ENCODE measurements around the gene S1PR2. TPM values are rescaled to one million over a fixed set of nuclear protein-coding genes. Genes with fewer than 3 reads are reported as not detected.

Gene S1PR2
- total and polyA plus RNA-seq, 4 donors: 1.2 to 4.8 (median 3.3) TPM

Small RNA genes lying within 50 kb of the gene (small RNA-seq; reads per million reads assigned to genes)
- not detected for gene MIR4322

Other genes with a start within 250 kb of the S1PR2 start
- 1 to 10 TPM in 1 of 2 donors, under 1 TPM in 1; 0.14 to 1.3 TPM for gene COL5A3, start 220.8 kb downstream of the S1PR2 start, total RNA-seq
- gene COL5A3, start 220.8 kb downstream of the S1PR2 start, polyA plus RNA-seq: 1 to 10 TPM in 1 of 2 donors, under 1 TPM in 1; 0.26 to 4.9 TPM
- not detected for gene RDH8, start 217.8 kb downstream of the S1PR2 start, total RNA-seq
- not detected for gene RDH8, start 217.8 kb downstream of the S1PR2 start, polyA plus RNA-seq
- 10 to 100 TPM; 13.1 to 87.5 TPM for gene SHFL, start 145.0 kb downstream of the S1PR2 start, total RNA-seq
- 100 to 1,000 TPM in 1 of 2 donors, 10 to 100 TPM in 1; 82.0 to 104 TPM for gene SHFL, start 145.0 kb downstream of the S1PR2 start, polyA plus RNA-seq
- gene ANGPTL6, start 128.7 kb downstream of the S1PR2 start, total RNA-seq: 10 to 100 TPM in 1 of 2 donors, 1 to 10 TPM in 1; 7.8 to 10.5 TPM
- 10 to 100 TPM in 1 of 2 donors, 1 to 10 TPM in 1; 5.5 to 13.5 TPM for gene ANGPTL6, start 128.7 kb downstream of the S1PR2 start, polyA plus RNA-seq
- gene PPAN, start 125.0 kb downstream of the S1PR2 start, total RNA-seq: 10 to 100 TPM; 10.4 to 18.1 TPM
- gene PPAN, start 125.0 kb downstream of the S1PR2 start, polyA plus RNA-seq: 10 to 100 TPM; 10.1 to 20.7 TPM
- 1 to 10 TPM; 3.2 to 4.1 TPM for gene P2RY11, start 119.6 kb downstream of the S1PR2 start, total RNA-seq
- 1 to 10 TPM in 1 of 2 donors, under 1 TPM in 1; 0.68 to 5.3 TPM for gene P2RY11, start 119.6 kb downstream of the S1PR2 start, polyA plus RNA-seq
- 10 to 100 TPM; 86.2 to 96.3 TPM for gene EIF3G, start 111.4 kb downstream of the S1PR2 start, total RNA-seq
- 10 to 100 TPM; 71.0 to 84.4 TPM for gene EIF3G, start 111.4 kb downstream of the S1PR2 start, polyA plus RNA-seq
- gene DNMT1, start 36.4 kb downstream of the S1PR2 start, total RNA-seq: 10 to 100 TPM; 19.7 to 47.1 TPM
- gene DNMT1, start 36.4 kb downstream of the S1PR2 start, polyA plus RNA-seq: 10 to 100 TPM in 1 of 2 donors, 1 to 10 TPM in 1; 8.7 to 20.3 TPM
- 10 to 100 TPM; 21.5 to 23.4 TPM for gene MRPL4, start 20.9 kb upstream of the S1PR2 start, total RNA-seq
- 10 to 100 TPM; 44.0 to 74.8 TPM for gene MRPL4, start 20.9 kb upstream of the S1PR2 start, polyA plus RNA-seq
- 10 to 100 TPM; 20.5 to 26.3 TPM for gene ICAM1, start 39.8 kb upstream of the S1PR2 start, total RNA-seq
- 10 to 100 TPM in 1 of 2 donors, 1 to 10 TPM in 1; 7.8 to 19.1 TPM for gene ICAM1, start 39.8 kb upstream of the S1PR2 start, polyA plus RNA-seq
- 10 to 100 TPM in 1 of 2 donors, under 1 TPM in 1; 0.33 to 74.1 TPM for gene ICAM4, start 55.6 kb upstream of the S1PR2 start, total RNA-seq
- gene ICAM4, start 55.6 kb upstream of the S1PR2 start, polyA plus RNA-seq: under 1 TPM in 1 of 2 donors, not detected in 1; 0.05 TPM
- gene ICAM5, start 58.6 kb upstream of the S1PR2 start, total RNA-seq: 1 to 10 TPM; 1.0 to 2.5 TPM
- gene ICAM5, start 58.6 kb upstream of the S1PR2 start, polyA plus RNA-seq: under 1 TPM in 1 of 2 donors, not detected in 1; 0.02 TPM
- under 1 TPM; 0.61 to 0.75 TPM for gene ZGLP1, start 78.5 kb upstream of the S1PR2 start, total RNA-seq
- 1 to 10 TPM in 1 of 2 donors, under 1 TPM in 1; 0.89 to 1.2 TPM for gene ZGLP1, start 78.5 kb upstream of the S1PR2 start, polyA plus RNA-seq
- gene FDX2, start 84.7 kb upstream of the S1PR2 start, total RNA-seq: 1 to 10 TPM; 5.8 to 5.9 TPM
- 10 to 100 TPM; 14.1 to 18.7 TPM for gene FDX2, start 84.7 kb upstream of the S1PR2 start, polyA plus RNA-seq
- gene RAVER1, start 102.2 kb upstream of the S1PR2 start, total RNA-seq: 10 to 100 TPM in 1 of 2 donors, 1 to 10 TPM in 1; 6.4 to 13.6 TPM
- gene RAVER1, start 102.2 kb upstream of the S1PR2 start, polyA plus RNA-seq: 1 to 10 TPM; 2.1 to 5.9 TPM
- 10 to 100 TPM; 15.9 to 18.1 TPM for gene ICAM3, start 108.3 kb upstream of the S1PR2 start, total RNA-seq
- gene ICAM3, start 108.3 kb upstream of the S1PR2 start, polyA plus RNA-seq: 10 to 100 TPM; 24.0 to 62.8 TPM
- 10 to 100 TPM; 59.2 to 60.0 TPM for gene TYK2, start 149.2 kb upstream of the S1PR2 start, total RNA-seq
- 10 to 100 TPM; 47.9 to 63.1 TPM for gene TYK2, start 149.2 kb upstream of the S1PR2 start, polyA plus RNA-seq
- gene CDC37, start 172.2 kb upstream of the S1PR2 start, total RNA-seq: 10 to 100 TPM; 46.0 to 52.3 TPM
- 10 to 100 TPM; 61.2 to 69.9 TPM for gene CDC37, start 172.2 kb upstream of the S1PR2 start, polyA plus RNA-seq
- gene PDE4A, start 189.2 kb upstream of the S1PR2 start, total RNA-seq: 1 to 10 TPM; 1.1 to 2.3 TPM
- 1 to 10 TPM in 1 of 2 donors, under 1 TPM in 1; 0.90 to 1.5 TPM for gene PDE4A, start 189.2 kb upstream of the S1PR2 start, polyA plus RNA-seq